PFSK-1 (cell line): Measurements from ENCODE around the gene FAF1.

Experiments used
- FOXP2 ChIP-seq: optimal IDR thresholded peaks from 2 replicates; pipeline ENCODE3; 2011; ENCODE audit warnings: borderline replicate concordance, control low read depth, inconsistent platforms; ENCODE audit not compliant: insufficient read depth; ENCODE audit errors: extremely low read length, extremely low read depth
- POLR2AphosphoS5 ChIP-seq: IDR thresholded peaks from 2 replicates; pipeline ENCODE4 v1.6.1; 2012; ENCODE audit warnings: low read depth, mild to moderate bottlenecking, control low read depth, low read length, moderate library complexity
- REST ChIP-seq, 2 experiments: IDR thresholded peaks; 2 replicates each; pipeline versions ENCODE4 v1.6.1 to v1.8.0; 2011 to 2012; ENCODE audit warnings: low read depth in 2 of 2, low read length in 2 of 2, control low read depth in 1 of 2, inconsistent platforms in 1 of 2, mild to moderate bottlenecking in 1 of 2, moderate library complexity in 1 of 2; ENCODE audit not compliant: insufficient read depth in 1 of 2
- SIN3A ChIP-seq: IDR thresholded peaks from 2 replicates; pipeline ENCODE4 v1.6.1; 2012; ENCODE audit warnings: mild to moderate bottlenecking, low read length, moderate library complexity, borderline replicate concordance; ENCODE audit not compliant: insufficient read depth
- TAF1 ChIP-seq: IDR thresholded peaks from 2 replicates; pipeline ENCODE4 v1.6.1; 2012; ENCODE audit warnings: low read length, control low read depth, borderline replicate concordance; ENCODE audit not compliant: insufficient read depth

Gene FAF1

DNA sequence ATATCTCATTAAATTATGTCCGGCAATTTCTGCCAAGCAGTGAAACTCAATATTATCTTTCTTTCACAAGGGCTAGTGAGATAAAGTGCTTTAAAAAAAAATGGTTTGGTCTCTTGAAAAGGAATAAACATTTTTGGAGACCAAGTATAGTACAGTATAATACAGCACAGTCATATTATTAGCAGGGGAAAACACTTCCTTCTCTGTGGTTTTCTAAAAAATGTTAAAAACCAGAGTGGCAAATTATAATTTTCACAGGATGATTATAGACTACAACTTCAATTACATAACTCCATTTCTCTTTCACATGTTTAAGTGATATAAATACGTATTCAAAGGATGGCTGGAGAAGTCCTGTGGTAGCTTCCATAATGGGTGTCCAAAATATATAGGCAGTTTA is 366.6 kb downstream of the FAF1 start:
- TF ChIP-seq POLR2AphosphoS5 (no peak), TAF1 (no peak), REST (IDR thresholded peaks at IDR 0.05; ENCODE audit: insufficient read depth in 1 of 2, low read depth in 2 of 2, low read length in 2 of 2) (no peak), FOXP2 (no peak), SIN3A (no peak)

- TF ChIP-seq POLR2AphosphoS5 (no peak), SIN3A (no peak), TAF1 (no peak), REST (IDR thresholded peaks at IDR 0.05; ENCODE audit: insufficient read depth in 1 of 2, low read depth in 2 of 2, low read length in 2 of 2) (no peak), FOXP2 (no peak)
These were observed 368.5 kb downstream of the FAF1 start for GRCh38 chr1:50591598-50591997.

DNA sequence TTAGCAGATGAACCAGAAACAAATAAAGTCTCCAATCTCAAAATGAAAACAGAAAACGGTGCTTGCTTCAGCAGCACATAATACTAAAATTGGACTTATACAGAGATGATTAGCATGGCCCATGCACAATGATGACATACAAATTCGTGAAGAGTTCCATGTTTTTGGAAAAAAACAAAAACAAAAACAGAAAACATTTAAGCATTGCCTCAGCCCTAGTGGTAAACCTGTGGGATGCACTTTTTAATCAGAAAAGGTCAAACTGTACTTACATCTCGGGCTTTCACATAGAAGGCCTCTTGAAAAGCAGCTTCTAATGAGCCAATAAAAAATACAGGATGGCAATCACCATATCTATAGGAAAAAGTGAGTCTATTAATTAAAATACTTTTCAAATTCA is 377.7 kb downstream of the FAF1 start:
- TF ChIP-seq FOXP2 (no peak), SIN3A (no peak), REST (IDR thresholded peaks at IDR 0.05; ENCODE audit: insufficient read depth in 1 of 2, low read depth in 2 of 2, low read length in 2 of 2) (no peak), TAF1 (no peak), POLR2AphosphoS5 (no peak)

GRCh38 chr1:50570066-50570468 is 390.0 kb downstream of the FAF1 start:
- TF ChIP-seq TAF1, result no peak
- TF ChIP-seq POLR2AphosphoS5, result no peak
- no peak for TF ChIP-seq FOXP2
- TF ChIP-seq REST (IDR thresholded peaks at IDR 0.05; ENCODE audit: insufficient read depth in 1 of 2, low read depth in 2 of 2, low read length in 2 of 2), result no peak
- no peak for TF ChIP-seq SIN3A

- no peak for TF ChIP-seq SIN3A
- no peak for TF ChIP-seq TAF1
- TF ChIP-seq POLR2AphosphoS5, result no peak
- no peak for TF ChIP-seq FOXP2
- no peak for TF ChIP-seq REST (IDR thresholded peaks at IDR 0.05; ENCODE audit: insufficient read depth in 1 of 2, low read depth in 2 of 2, low read length in 2 of 2)
These were observed 391.3 kb downstream of the FAF1 start for GRCh38 chr1:50568782-50569181.
